ENCODE results near the gene POLD4. TPM values are rescaled to one million over a fixed set of nuclear protein-coding genes. Genes with fewer than 3 reads are reported as not detected.

POLD4 gene
- total RNA-seq, 1 experiment from 2014 or later = 44.2 TPM

DNA sequence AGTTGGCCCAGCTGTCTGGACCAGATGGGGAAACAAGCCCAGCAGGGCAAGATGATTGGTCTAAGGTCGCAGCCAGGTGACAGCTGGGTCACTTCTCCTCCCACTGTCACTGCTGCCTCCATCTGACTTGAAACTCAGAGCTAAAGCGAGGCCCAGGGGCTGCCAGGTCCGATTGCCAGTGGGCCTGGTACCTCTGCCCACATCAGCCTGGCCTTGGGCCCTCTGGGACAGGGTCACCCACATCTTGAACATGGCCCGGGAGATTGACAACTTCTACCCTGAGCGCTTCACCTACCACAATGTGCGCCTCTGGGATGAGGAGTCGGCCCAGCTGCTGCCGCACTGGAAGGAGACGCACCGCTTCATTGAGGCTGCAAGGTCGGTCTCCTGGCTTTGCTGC is 44.2 kb downstream of the POLD4 start:
- CTCF ChIA-PET = no interaction called here
- POLR2A ChIA-PET = no interaction called here
- H3K36me3 ChIP-seq (ENCODE audit: control insufficient read depth in 1 of 2, insufficient read depth in 2 of 2, low read length in 2 of 2) = peaks cover 0 to 9% of the 10 kb centered on the region in 2 experiments; a peak in 3 of 4 replicates
- no peaks in the 10 kb centered on the region for H3K9me3 ChIP-seq (ENCODE audit: control insufficient read depth in 1 of 2, insufficient read depth in 1 of 2, low read depth in 1 of 2, low read length in 2 of 2)
- ATAC-seq = no peak
- H3K9ac ChIP-seq (ENCODE audit: low read length) = no peak overlapping the region
- TF ChIP-seq, protein P1, sequence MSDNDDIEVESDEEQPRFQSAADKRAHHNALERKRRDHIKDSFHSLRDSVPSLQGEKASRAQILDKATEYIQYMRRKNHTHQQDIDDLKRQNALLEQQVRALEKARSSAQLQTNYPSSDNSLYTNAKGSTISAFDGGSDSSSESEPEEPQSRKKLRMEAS (IDR thresholded peaks at IDR 0.05) = no peak
- TF ChIP-seq POLR2A (IDR thresholded peaks at IDR 0.05; ENCODE audit: borderline replicate concordance, extremely low read depth, insufficient read depth, insufficient read length) = no peak
- no peak for TF ChIP-seq YY1 (IDR thresholded peaks at IDR 0.05; ENCODE audit: extremely low read depth, insufficient replicate concordance, low read depth, low read length)
- TF ChIP-seq CTCF (IDR thresholded peaks at IDR 0.05 in 2 of 3, conservative IDR thresholded peaks at IDR 0.05 in 1 of 3; ENCODE audit: borderline replicate concordance in 1 of 3, insufficient read depth in 1 of 3, low read depth in 2 of 3, low read length in 2 of 3) = no peak
- TF ChIP-seq ZFX (IDR thresholded peaks at IDR 0.05) = no peak
- no peak for TF ChIP-seq CEBPB (IDR thresholded peaks at IDR 0.05; ENCODE audit: low read depth)
- no peak for TF ChIP-seq FOSL1 (IDR thresholded peaks at IDR 0.05; ENCODE audit: low read depth)
- no peak for TF ChIP-seq ZBTB33 (IDR thresholded peaks at IDR 0.05; ENCODE audit: extremely low read depth, insufficient replicate concordance, low read length)
- no peak for TF ChIP-seq EZH2phosphoT487 (IDR thresholded peaks at IDR 0.05; ENCODE audit: borderline replicate concordance)
- TF ChIP-seq JUND (IDR thresholded peaks at IDR 0.05) = no peak
- TF ChIP-seq POLR2AphosphoS5 (IDR thresholded peaks at IDR 0.05; ENCODE audit: low read depth, low read length) = no peak
- TF ChIP-seq EGR1 (IDR thresholded peaks at IDR 0.05; ENCODE audit: low read depth) = no peak
- TF ChIP-seq ELF1 (IDR thresholded peaks at IDR 0.05; ENCODE audit: borderline replicate concordance, low read depth) = no peak
- TF ChIP-seq ATF3 (IDR thresholded peaks at IDR 0.05) = no peak
- no peak for TF ChIP-seq ZNF274 (IDR thresholded peaks at IDR 0.05; ENCODE audit: low read depth, low read length)
- peaks cover 8% of the 10 kb centered on the region for H3K79me2 ChIP-seq (ENCODE audit: insufficient read depth, low read length)
- no peaks in the 10 kb centered on the region for H3K9me2 ChIP-seq (ENCODE audit: insufficient read depth)
- H4K20me1 ChIP-seq (ENCODE audit: insufficient read depth) = no peaks in the 10 kb centered on the region
- H3K27me3 ChIP-seq (ENCODE audit: insufficient read depth, low read length) = no peaks in the 10 kb centered on the region
- H3K4me1 ChIP-seq (ENCODE audit: control insufficient read depth in 1 of 2, insufficient read depth in 2 of 2, low read length in 2 of 2) = peaks cover 22 to 32% of the 10 kb centered on the region in 2 experiments
- intact Hi-C loops (cut with micrococcal nuclease) = no loop called here
- H3K4me2 ChIP-seq (ENCODE audit: low read length) = no peak overlapping the region
- H2AFZ ChIP-seq (ENCODE audit: low read depth, low read length, poor library complexity, severe bottlenecking) = no peak overlapping the region
- BruUV-seq (replicated peaks) = no TSS peak
- RAD21 ChIA-PET (ENCODE audit: low non-redundant PET in 1 of 2, low total read pairs in 2 of 2, uncharacterized antibody in 2 of 2, unreplicated experiment in 2 of 2) = no interaction called here
- H3K4me3 ChIP-seq (replicated peaks in 1 of 2; ENCODE audit: low read depth in 1 of 2, low read length in 2 of 2) = no peak overlapping the region
- H3K27ac ChIP-seq (ENCODE audit: low read depth, low read length) = no peak overlapping the region
- DNase-seq (ENCODE audit: low read depth, low spot score) = no peak
